ENCODE measurements around the gene DLGAP5.

Gene DLGAP5

GRCh38 chr14:55107766-55108554 lies 83.4 kb downstream of the DLGAP5 start:
- DNase-seq, result peak; percentile 16

GRCh38 chr14:55105991-55106390 lies 85.4 kb downstream of the DLGAP5 start:
- no peak for DNase-seq

GRCh38 chr14:55103971-55104954 lies 87.1 kb downstream of the DLGAP5 start:
- no peak for DNase-seq

GRCh38 chr14:55103005-55103640 lies 88.3 kb downstream of the DLGAP5 start:
- peak; percentile 14 for DNase-seq

GRCh38 chr14:55102141-55102621 lies 89.2 kb downstream of the DLGAP5 start:
- DNase-seq, result no peak

DNA sequence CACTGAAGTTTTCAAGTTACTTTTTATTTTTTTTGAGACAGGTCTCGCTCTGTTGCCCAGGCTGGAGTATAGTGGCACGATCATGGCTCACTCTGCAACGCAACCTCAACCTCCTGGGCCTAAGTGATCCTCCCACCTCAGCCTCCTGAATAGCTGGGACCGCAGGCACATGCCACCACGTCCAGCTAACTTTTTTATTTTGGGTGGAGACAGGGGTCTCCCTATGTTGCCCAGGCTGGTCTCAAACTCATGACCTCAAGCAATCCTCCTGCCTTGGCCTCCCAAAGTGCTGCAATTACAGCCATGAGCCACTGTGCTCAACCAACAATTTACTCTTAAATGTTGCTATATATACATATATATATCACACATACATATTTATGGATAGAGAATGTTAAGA lies 89.7 kb downstream of the DLGAP5 start:
- no peak for DNase-seq

GRCh38 chr14:55099756-55100155 lies 91.6 kb downstream of the DLGAP5 start:
- no peak for DNase-seq

DNA sequence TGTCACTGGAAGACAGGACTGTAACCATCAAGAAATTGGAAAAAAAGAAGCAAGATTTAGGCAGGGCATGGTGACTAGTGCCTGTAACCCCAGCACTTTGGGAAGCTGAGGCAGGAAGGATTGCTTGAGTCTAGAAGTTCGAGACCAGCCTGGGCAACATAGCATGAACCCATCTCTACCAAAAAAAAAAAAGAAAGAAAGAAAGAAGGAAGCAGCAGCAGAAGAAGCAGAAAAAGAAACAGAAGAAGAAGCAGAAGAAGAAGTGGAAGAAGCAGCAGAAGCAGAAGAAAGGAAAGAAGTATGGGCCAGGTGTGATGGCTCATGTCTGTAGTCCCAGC lies 92.9 kb downstream of the DLGAP5 start:
- DNase-seq, result no peak

All from stimulated activated CD4-positive, alpha-beta T cell treated with anti-CD3 and anti-CD28 coated beads, Interleukin-12 subunit alpha, Interleukin-12 subunit beta, amount 100 ng/mL, for 4 hours (primary cell).